ENCODE data around the gene MACROH2A1. TPM values are rescaled to one million over a fixed set of nuclear protein-coding genes. Genes with fewer than 3 reads are reported as not detected.

MACROH2A1 gene
- total and polyA plus RNA-seq, 9 of the 15 experiments (the other 6 are each of a cell fraction or from before 2014, with no cell fraction given) = 44.9 to 289 (median 193) TPM

DNA sequence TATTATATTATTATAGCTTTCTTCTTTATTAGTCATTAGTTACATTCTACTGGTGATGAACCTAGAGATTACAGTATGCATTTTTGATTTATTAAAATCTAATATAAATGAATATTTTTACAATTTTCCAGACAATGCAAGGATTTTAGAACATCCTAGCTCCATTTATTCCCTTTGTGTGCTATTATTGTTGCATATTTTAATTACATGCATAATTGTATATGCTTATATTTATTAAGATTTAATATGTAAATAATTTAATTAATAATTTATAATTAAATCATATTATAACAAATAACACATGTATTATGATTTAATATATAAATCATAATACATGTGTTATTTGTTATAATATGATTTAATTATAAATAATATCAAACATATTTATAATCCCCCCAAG, 23.4 kb upstream of the MACROH2A1 start (continued):
- TF ChIP-seq, protein P1, sequence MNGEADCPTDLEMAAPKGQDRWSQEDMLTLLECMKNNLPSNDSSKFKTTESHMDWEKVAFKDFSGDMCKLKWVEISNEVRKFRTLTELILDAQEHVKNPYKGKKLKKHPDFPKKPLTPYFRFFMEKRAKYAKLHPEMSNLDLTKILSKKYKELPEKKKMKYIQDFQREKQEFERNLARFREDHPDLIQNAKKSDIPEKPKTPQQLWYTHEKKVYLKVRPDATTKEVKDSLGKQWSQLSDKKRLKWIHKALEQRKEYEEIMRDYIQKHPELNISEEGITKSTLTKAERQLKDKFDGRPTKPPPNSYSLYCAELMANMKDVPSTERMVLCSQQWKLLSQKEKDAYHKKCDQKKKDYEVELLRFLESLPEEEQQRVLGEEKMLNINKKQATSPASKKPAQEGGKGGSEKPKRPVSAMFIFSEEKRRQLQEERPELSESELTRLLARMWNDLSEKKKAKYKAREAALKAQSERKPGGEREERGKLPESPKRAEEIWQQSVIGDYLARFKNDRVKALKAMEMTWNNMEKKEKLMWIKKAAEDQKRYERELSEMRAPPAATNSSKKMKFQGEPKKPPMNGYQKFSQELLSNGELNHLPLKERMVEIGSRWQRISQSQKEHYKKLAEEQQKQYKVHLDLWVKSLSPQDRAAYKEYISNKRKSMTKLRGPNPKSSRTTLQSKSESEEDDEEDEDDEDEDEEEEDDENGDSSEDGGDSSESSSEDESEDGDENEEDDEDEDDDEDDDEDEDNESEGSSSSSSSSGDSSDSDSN (IDR thresholded peaks at IDR 0.05; ENCODE audit: borderline replicate concordance in 1 of 2, low read depth in 2 of 2, low read length in 2 of 2) = no peak
- TF ChIP-seq, protein P2, sequence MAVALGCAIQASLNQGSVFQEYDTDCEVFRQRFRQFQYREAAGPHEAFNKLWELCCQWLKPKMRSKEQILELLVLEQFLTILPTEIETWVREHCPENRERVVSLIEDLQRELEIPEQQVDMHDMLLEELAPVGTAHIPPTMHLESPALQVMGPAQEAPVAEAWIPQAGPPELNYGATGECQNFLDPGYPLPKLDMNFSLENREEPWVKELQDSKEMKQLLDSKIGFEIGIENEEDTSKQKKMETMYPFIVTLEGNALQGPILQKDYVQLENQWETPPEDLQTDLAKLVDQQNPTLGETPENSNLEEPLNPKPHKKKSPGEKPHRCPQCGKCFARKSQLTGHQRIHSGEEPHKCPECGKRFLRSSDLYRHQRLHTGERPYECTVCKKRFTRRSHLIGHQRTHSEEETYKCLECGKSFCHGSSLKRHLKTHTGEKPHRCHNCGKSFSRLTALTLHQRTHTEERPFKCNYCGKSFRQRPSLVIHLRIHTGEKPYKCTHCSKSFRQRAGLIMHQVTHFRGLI (CRISPR knock-in tag; IDR thresholded peaks at IDR 0.05) = no peak
- TF ChIP-seq, protein P3, sequence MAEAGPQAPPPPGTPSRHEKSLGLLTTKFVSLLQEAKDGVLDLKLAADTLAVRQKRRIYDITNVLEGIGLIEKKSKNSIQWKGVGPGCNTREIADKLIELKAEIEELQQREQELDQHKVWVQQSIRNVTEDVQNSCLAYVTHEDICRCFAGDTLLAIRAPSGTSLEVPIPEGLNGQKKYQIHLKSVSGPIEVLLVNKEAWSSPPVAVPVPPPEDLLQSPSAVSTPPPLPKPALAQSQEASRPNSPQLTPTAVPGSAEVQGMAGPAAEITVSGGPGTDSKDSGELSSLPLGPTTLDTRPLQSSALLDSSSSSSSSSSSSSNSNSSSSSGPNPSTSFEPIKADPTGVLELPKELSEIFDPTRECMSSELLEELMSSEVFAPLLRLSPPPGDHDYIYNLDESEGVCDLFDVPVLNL (CRISPR knock-in tag; IDR thresholded peaks at IDR 0.05; ENCODE audit: low read depth) = no peak
- TF ChIP-seq ZNF436 (CRISPR knock-in tag; IDR thresholded peaks at IDR 0.05) (no peak), SMARCA4 (IDR thresholded peaks at IDR 0.05) (no peak), BRD4 (IDR thresholded peaks at IDR 0.05) (no peak)

DNA sequence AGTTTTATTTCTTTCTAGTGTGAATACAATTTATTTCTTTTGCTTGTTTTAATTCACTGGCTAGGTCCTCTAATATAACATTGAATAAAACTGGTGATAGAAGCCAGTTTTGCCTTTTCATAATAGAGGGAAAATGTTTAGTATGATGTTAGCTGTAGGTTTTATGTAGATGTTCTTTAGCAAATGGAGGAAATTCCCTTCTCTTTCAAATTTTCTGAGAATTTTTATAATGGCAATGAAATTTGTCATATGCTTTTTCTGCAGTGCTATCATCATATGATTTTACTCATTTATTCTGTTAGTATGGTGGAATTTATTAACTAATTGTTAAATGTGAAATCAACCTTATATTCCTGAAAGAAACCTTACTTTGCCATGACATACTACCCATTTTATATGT, 18.1 kb upstream of the MACROH2A1 start:
- POLR2A ChIA-PET = interaction anchor here (1.5 kb wide), 1 partner anchor 9 kb away, joined by 3 read pairs; no protein-coding TSS in a partner anchor
- FAIRE-seq (no peak), ATAC-seq (no peak)

More for the DNA sequence above, 18.1 kb upstream of the MACROH2A1 start:
- CTCF ChIA-PET (ENCODE audit: low intra/inter-chr PET ratio) = no interaction called here
- in situ Hi-C loops (cut with MboI) = no loop called here
- BruUV-seq (replicated peaks) = no TSS peak
- H3K36me3 ChIP-seq (ENCODE audit: control insufficient read depth, insufficient read depth, low read length) = no peaks in the 10 kb centered on the region
- H3K4me2 ChIP-seq (ENCODE audit: insufficient read depth, low read length) = no peak overlapping the region
- no peak for DNase-seq (ENCODE audit: extremely low read depth in 1 of 4, low spot score in 3 of 4)
- no peaks in the 10 kb centered on the region; a peak in 1 of 5 replicates for H3K27me3 ChIP-seq (ENCODE audit: control insufficient read depth in 2 of 2, insufficient read depth in 2 of 2, low read length in 2 of 2)
- intact Hi-C loops (cut with micrococcal nuclease) = no loop called here
- no peaks in the 10 kb centered on the region for H3K79me2 ChIP-seq (ENCODE audit: control insufficient read depth, insufficient read depth, low read length)
- no peaks in the 10 kb centered on the region for H3K9me3 ChIP-seq (replicated peaks; ENCODE audit: control insufficient read depth, insufficient read depth, low read depth, low read length)
- H3K27ac ChIP-seq (ENCODE audit: extremely low read depth, low read depth, low read length) = no peak overlapping the region
- TF ChIP-seq NFYB (IDR thresholded peaks at IDR 0.05; ENCODE audit: extremely low read depth, insufficient read length) (no peak), RBM17 (IDR thresholded peaks at IDR 0.05; ENCODE audit: borderline replicate concordance, low read depth, low read length) (no peak), PHB (CRISPR knock-in tag; IDR thresholded peaks at IDR 0.05) (no peak), ZNF695 (CRISPR knock-in tag; IDR thresholded peaks at IDR 0.05) (no peak)
- no peaks in the 10 kb centered on the region for H3K9me1 ChIP-seq (ENCODE audit: control insufficient read depth, insufficient read depth, low read length)
- no peak overlapping the region for H3K9ac ChIP-seq (ENCODE audit: insufficient read depth in 1 of 2, low read depth in 2 of 2, low read length in 2 of 2)
- no peak overlapping the region for H3K4me3 ChIP-seq
- no peaks in the 10 kb centered on the region for H3K4me1 ChIP-seq (replicated peaks in 1 of 2; ENCODE audit: control insufficient read depth in 2 of 2, insufficient read depth in 2 of 2, low read length in 2 of 2)
- H4K20me1 ChIP-seq (replicated peaks; ENCODE audit: control insufficient read depth, insufficient read depth, low read length) = no peaks in the 10 kb centered on the region
- no peak overlapping the region for H2AFZ ChIP-seq (ENCODE audit: low read depth, low read length)

Data from K562 (cell line).